Measurements from ENCODE around the gene PRG2. TPM values are rescaled to one million over a fixed set of nuclear protein-coding genes. Genes with fewer than 3 reads are reported as not detected.
A peak's percentile ranks its signal among the peaks of the same experiment; 100 is the strongest.

PRG2 gene
- total RNA-seq, 1 experiment from 2014 or later: not detected

DNA sequence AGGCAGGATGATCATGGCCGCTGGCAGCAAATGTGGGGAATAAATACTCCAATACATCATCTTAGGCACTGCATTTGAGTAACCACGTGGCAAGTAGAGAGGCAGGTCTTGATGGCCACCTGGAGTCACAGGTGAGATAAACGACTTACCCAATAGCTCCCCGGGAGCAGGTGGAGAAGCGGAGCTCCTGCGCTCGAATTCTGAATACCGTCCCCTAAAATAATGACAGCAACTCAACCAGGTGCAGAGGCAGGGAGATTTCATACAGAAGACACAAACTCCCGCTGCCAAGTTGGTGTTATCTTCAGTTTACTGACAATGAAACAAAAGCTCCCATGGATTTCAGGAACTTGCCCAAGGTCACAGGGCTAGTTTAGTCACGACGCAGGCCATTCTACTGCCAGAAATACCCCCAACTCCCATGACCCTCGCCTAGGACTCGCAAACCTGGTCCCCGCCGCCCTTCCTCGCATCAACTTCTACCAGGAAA, 36.0 kb upstream of the PRG2 start:
- no TSS peak for BruUV-seq (replicated peaks)
- no peaks in the 10 kb centered on the region for H3K9me2 ChIP-seq (ENCODE audit: insufficient read depth)
- H3K4me1 ChIP-seq (replicated peaks; ENCODE audit: insufficient read depth): peaks cover 43% of the 10 kb centered on the region
- CTCF ChIA-PET: interaction anchor here (1.1 kb wide), 1 partner anchor 67 kb away, joined by 3 read pairs; no protein-coding TSS in a partner anchor
- TF ChIP-seq EZH2 (IDR thresholded peaks at IDR 0.05; ENCODE audit: low read depth): no peak
- TF ChIP-seq, protein P1, sequence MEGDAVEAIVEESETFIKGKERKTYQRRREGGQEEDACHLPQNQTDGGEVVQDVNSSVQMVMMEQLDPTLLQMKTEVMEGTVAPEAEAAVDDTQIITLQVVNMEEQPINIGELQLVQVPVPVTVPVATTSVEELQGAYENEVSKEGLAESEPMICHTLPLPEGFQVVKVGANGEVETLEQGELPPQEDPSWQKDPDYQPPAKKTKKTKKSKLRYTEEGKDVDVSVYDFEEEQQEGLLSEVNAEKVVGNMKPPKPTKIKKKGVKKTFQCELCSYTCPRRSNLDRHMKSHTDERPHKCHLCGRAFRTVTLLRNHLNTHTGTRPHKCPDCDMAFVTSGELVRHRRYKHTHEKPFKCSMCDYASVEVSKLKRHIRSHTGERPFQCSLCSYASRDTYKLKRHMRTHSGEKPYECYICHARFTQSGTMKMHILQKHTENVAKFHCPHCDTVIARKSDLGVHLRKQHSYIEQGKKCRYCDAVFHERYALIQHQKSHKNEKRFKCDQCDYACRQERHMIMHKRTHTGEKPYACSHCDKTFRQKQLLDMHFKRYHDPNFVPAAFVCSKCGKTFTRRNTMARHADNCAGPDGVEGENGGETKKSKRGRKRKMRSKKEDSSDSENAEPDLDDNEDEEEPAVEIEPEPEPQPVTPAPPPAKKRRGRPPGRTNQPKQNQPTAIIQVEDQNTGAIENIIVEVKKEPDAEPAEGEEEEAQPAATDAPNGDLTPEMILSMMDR (conservative IDR thresholded peaks at IDR 0.05): no peak
- peak overlapping the region; percentile 96 for H3K4me2 ChIP-seq
- H3K4me3 ChIP-seq: peak overlapping the region; percentile 73
- DNase-seq: peak; percentile 18 to 74
- peaks cover 22% of the 10 kb centered on the region for H3K36me3 ChIP-seq (ENCODE audit: low read depth)
- POLR2A ChIA-PET (ENCODE audit: unreplicated experiment): interaction anchor here (0.6 kb wide), 1 partner anchor 24 kb away, joined by 4 read pairs; no protein-coding TSS in a partner anchor
- peak overlapping the region; percentile 75 for H2AFZ ChIP-seq
- H4K20me1 ChIP-seq (ENCODE audit: insufficient read depth): no peaks in the 10 kb centered on the region
- peak overlapping the region; percentile 91 for H3K27ac ChIP-seq
- peaks cover 47% of the 10 kb centered on the region for H3F3A ChIP-seq (ENCODE audit: insufficient read depth, low read depth)
- intact Hi-C loops (cut with micrococcal nuclease; ENCODE audit: unreplicated experiment): loop anchor here (5.0 kb wide), 1 partner anchor 66 kb away; no protein-coding TSS in a partner anchor
- peaks cover 52% of the 10 kb centered on the region for H3K79me2 ChIP-seq (ENCODE audit: low read depth)
- H3K9me3 ChIP-seq (ENCODE audit: insufficient read depth, low read depth): no peaks in the 10 kb centered on the region
- no peaks in the 10 kb centered on the region for H3K27me3 ChIP-seq (ENCODE audit: insufficient read depth, low read depth)

DNA sequence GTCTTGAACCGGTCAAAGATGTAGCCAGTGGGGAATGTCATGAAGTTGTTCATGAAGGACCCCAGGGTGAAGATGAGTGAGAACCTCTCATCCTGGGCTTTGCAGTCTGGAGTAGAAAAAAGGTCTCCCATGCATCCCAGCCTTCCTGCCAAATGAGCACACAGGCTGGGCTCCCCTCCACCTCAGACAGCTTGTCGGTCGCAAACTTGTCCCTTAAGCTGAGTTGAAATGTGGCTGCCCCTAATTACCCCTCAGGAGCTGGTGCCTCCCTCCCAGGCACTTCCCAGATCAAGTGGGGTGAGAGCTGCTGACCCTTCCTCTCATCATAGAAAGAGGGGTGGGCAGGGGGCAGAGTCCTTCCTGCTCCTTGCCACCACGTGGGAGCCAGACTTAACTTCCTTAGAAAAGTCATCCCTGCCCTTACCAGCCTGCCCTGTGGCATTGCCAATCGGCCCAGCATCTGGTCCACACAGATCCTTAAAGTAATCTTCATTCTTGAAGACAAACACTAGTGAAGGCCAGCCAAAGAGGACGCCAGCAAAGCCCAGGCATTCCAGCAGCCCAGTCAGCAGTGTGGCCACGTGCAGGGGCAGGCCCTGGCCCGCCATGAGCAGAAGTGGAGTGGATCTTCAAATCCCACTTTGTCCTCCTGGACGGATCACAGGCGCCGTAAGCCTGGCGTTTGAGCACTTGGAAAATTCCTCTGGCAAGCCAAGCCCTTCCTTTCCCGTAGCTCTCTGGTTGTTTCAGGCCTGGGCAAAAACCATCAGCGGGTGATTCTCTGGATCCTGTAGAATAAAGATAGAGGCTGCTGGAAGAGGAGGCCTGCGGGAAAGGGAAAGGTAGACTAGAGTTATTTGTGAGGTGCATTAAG, 35.4 kb upstream of the PRG2 start:
- BruUV-seq (replicated peaks): TSS peak; percentile 51
- peaks cover 47% of the 10 kb centered on the region for H3F3A ChIP-seq (ENCODE audit: insufficient read depth, low read depth)
- ChIA-PET CTCF (no interaction called here), POLR2A (ENCODE audit: unreplicated experiment) (no interaction called here)
- H2AFZ ChIP-seq: peak overlapping the region; percentile 75
- no peak for TF ChIP-seq EZH2 (IDR thresholded peaks at IDR 0.05; ENCODE audit: low read depth)
- TF ChIP-seq, protein P1 (conservative IDR thresholded peaks at IDR 0.05): no peak
- peaks cover 43% of the 10 kb centered on the region for H3K4me1 ChIP-seq (replicated peaks; ENCODE audit: insufficient read depth)
- DNase-seq: peak in 1 of 2 experiments; percentile 34
- peak overlapping the region; percentile 73 for H3K4me3 ChIP-seq
- H3K9me3 ChIP-seq (ENCODE audit: insufficient read depth, low read depth): no peaks in the 10 kb centered on the region
- peak overlapping the region; percentile 96 for H3K4me2 ChIP-seq
- H3K27me3 ChIP-seq (ENCODE audit: insufficient read depth, low read depth): no peaks in the 10 kb centered on the region
- H3K27ac ChIP-seq: peak overlapping the region; percentile 91
- H3K79me2 ChIP-seq (ENCODE audit: low read depth): peaks cover 55% of the 10 kb centered on the region
- H4K20me1 ChIP-seq (ENCODE audit: insufficient read depth): no peaks in the 10 kb centered on the region
- H3K9me2 ChIP-seq (ENCODE audit: insufficient read depth): no peaks in the 10 kb centered on the region
- intact Hi-C loops (cut with micrococcal nuclease; ENCODE audit: unreplicated experiment): loop anchor here (5.0 kb wide), 1 partner anchor 66 kb away; no protein-coding TSS in a partner anchor
- peaks cover 27% of the 10 kb centered on the region for H3K36me3 ChIP-seq (ENCODE audit: low read depth)

DNA sequence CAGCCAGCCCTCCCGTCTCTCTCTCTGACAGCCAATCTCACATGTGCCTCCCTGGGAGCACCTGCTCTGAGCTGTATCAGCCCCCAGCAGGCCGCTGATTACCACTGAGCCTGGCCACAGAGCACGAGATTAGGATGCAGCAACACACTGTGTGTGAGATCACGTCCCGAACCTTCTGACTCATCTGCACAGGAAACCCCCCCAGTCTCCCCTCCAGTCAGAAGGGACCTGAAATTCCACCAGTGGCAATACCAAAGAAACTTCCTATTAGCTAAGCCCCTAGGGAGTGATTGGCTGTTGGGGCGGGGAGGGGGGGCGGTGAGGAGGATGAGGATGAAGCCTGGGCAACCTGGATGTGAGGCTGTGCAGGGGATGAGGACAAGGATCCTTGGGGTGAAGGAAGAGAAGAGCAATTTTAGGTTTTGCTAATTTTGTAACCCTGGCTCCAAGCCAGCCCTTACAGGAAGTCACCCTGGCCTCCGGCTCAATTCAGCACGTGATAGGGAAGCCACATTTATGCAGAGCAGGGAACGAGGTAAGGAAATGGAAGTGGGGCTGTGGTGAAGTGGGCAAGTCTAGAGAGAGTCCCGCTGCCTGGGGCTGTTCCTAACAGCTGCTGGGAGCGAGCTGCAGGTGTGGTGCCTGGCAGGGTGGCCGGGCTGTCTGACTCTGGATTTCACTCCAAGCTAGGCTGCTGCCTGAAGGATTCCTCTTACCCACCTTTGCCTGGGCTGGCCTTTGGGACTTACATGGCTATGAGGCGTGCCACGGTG, 34.5 kb upstream of the PRG2 start:
- Histone ChIP-seq H2AFZ (no peak overlapping the region), H3K4me1 (replicated peaks; ENCODE audit: insufficient read depth) (peaks cover 43% of the 10 kb centered on the region), H3F3A (ENCODE audit: insufficient read depth, low read depth) (peaks cover 47% of the 10 kb centered on the region), H3K27ac (peak overlapping the region; percentile 91), H3K9me3 (ENCODE audit: insufficient read depth, low read depth) (no peaks in the 10 kb centered on the region), H3K9me2 (ENCODE audit: insufficient read depth) (no peaks in the 10 kb centered on the region), H3K4me3 (peak overlapping the region; percentile 73; the same call in 1 of the 2 replicates), H3K79me2 (ENCODE audit: low read depth) (peaks cover 55% of the 10 kb centered on the region), H3K36me3 (ENCODE audit: low read depth) (peaks cover 35% of the 10 kb centered on the region), H3K27me3 (ENCODE audit: insufficient read depth, low read depth) (no peaks in the 10 kb centered on the region), H3K4me2 (peak overlapping the region; percentile 96), H4K20me1 (ENCODE audit: insufficient read depth) (no peaks in the 10 kb centered on the region)
- peak in 1 of 2 experiments; percentile 73 for DNase-seq
- ChIA-PET CTCF (no interaction called here), POLR2A (ENCODE audit: unreplicated experiment) (no interaction called here)
- intact Hi-C loops (cut with micrococcal nuclease; ENCODE audit: unreplicated experiment): loop anchor here (5.0 kb wide), 1 partner anchor 67 kb away; no protein-coding TSS in a partner anchor
- BruUV-seq (replicated peaks): no TSS peak
- TF ChIP-seq, protein P1 (conservative IDR thresholded peaks at IDR 0.05): no peak
- no peak for TF ChIP-seq EZH2 (IDR thresholded peaks at IDR 0.05; ENCODE audit: low read depth)
